Renal cortex interstitium (tissue), 11 donors: ENCODE measurements around the gene MTR. TPM values are rescaled to one million over a fixed set of nuclear protein-coding genes. Genes with fewer than 3 reads are reported as not detected.

Experiments used
- DNase-seq, 11 donors: peaks; one replicate each; pipeline ENCODE4 v3.0.0-alpha.2; 2013; ENCODE audit warnings: low read depth in 9 of 11, low spot score in 4 of 11; ENCODE audit errors: extremely low read depth in 1 of 11
- polyA plus RNA-seq, 3 donors: library from polyadenylated mRNA; unstranded; fragments of 120-200 nt; gene quantifications; one replicate each; pipeline ENCODE4 v1.2.1, GENCODE V29; 2013; ENCODE audit not compliant: insufficient read length in 3 of 3

Gene MTR
- polyA plus RNA-seq, 3 donors: 32.1 to 44.7 (median 37.0) TPM

GRCh38 chr1:236920286-236920894, 125.3 kb downstream of the MTR start:
- no peak for DNase-seq

- DNase-seq: no peak
Measured at GRCh38 chr1:236921610-236922009, 126.5 kb downstream of the MTR start.

DNA sequence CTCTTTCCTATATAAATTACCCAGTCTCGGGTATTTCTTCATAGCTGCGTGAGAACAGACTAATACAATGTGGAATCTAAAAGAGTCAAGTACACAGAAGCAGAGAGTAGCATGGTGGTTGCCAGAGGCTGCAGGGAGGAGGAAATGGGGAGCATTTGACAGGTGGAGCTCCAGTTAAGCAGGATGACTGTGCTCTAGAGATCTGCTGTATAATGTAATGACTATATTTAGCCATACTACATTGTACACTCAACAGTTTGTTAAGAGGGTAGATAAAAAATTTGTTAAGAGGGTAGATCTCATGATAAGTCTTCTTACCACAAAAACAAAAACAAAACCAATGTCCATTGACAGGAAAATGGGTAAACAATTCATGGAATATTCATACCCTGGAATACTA, 127.1 kb downstream of the MTR start:
- no peak for DNase-seq

DNA sequence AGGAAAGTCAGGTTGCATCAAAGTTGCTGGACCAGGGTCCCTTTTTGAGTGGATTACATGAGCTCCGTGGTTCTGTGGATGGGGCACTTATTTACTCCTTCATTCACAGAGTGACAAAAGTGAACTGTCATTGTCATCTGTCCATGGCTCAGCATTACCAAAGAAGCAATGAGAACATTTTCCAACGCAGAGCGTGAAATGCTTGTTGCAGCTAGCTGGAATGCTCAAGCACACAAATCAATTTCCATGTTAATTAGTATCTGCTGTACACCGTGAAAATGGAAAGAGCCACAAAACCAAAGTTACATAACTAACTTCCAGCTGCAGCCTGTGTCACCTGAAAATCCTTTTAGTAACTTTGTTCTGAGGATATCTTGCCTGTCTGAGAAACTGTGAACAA, 130.3 kb downstream of the MTR start:
- DNase-seq: no peak

GRCh38 chr1:236930503-236930902, 135.4 kb downstream of the MTR start:
- DNase-seq: no peak

DNA sequence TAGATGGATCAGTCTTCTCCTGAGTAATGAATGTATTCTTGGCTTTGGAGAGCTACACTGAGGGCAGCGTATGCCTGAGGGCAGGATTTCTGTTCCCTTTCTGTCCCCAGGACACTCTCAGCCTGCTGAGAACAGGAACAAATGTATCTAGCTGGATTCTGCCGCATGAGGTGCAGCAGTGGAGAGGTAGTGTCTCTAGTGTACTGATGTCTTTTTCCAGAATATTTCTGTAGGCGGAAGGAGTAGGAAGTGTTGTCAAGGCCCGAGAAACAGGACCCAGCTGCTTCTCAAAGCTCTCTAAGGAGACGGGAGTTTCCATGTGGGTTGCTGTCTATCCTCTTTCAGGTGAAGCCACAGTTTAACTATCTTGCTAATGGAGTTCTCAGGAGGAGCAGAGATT, 143.7 kb downstream of the MTR start:
- peak in 3 of 11 donors; percentile 1 to 10 (median 1) for DNase-seq

DNA sequence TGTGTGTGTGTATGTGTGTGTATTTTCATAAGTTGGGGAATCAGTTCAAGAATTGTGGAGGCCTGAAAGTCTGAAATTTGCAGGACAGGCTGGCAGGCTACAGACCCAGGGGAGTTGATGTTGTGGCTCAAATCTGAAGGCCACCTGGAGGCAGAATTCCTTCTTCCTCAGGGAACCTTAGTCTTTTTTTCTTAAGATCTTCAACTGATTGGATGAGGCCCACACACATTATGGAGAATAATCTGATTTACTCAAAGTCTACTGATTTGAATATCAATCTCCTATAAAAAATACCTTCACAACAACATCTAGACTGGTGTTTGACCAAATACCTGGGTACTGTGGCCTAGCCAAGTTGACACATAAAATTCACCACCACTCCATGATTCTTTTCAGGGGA, 147.3 kb downstream of the MTR start:
- no peak for DNase-seq

- no peak for DNase-seq
Measured at GRCh38 chr1:236944556-236944955, 149.5 kb downstream of the MTR start.

- DNase-seq: no peak
Measured at GRCh38 chr1:236945002-236945401, 149.9 kb downstream of the MTR start.

GRCh38 chr1:236947794-236948193, 152.7 kb downstream of the MTR start:
- no peak for DNase-seq

- DNase-seq: no peak
Measured at GRCh38 chr1:236948381-236948780, 153.3 kb downstream of the MTR start.

- DNase-seq: no peak
Measured at GRCh38 chr1:236948996-236949395, 153.9 kb downstream of the MTR start.

GRCh38 chr1:236950365-236950764, 155.3 kb downstream of the MTR start:
- DNase-seq: no peak

- DNase-seq: peak in 1 of 11 donors; percentile 1
Measured at GRCh38 chr1:236951672-236952071, 156.6 kb downstream of the MTR start.

- peak in 1 of 11 donors; percentile 8 for DNase-seq
Measured at GRCh38 chr1:236952246-236953003, 157.3 kb downstream of the MTR start.

- no peak for DNase-seq
Measured at GRCh38 chr1:236953151-236953700, 158.1 kb downstream of the MTR start.

Other genes starting within 250 kb of the MTR start
- 10 to 100 TPM; 26.1 to 33.1 (median 31.8) TPM for gene HEATR1, start 190.8 kb upstream of the MTR start, polyA plus RNA-seq
- under 1 TPM; 0.39 to 0.92 (median 0.45) TPM for gene ACTN2, start 108.8 kb upstream of the MTR start, polyA plus RNA-seq
- gene MT1HL1, start 209.1 kb downstream of the MTR start, polyA plus RNA-seq: not detected
- 1 to 10 TPM; 1.2 to 1.4 (median 1.3) TPM for gene RYR2, start 246.9 kb downstream of the MTR start, polyA plus RNA-seq